Neuronal stem cell (in vitro differentiated cells): ENCODE data around the gene AGAP1.

Experiments
- DNase-seq: peaks from one replicate; pipeline ENCODE4 v3.0.0-alpha.2; 2013; ENCODE audit warnings: low spot score
- H2AFZ ChIP-seq: one replicate; pipeline ENCODE4 v1.6.1; 2013; ENCODE audit warnings: mild to moderate bottlenecking, low read length, inconsistent platforms
- H2AK5ac ChIP-seq: 2 replicates; pipeline ENCODE4 v1.6.1; 2013; ENCODE audit warnings: low read depth, mild to moderate bottlenecking, inconsistent platforms, low read length, moderate library complexity, mixed read lengths
- H2BK120ac ChIP-seq: 2 replicates; pipeline ENCODE4 v1.6.1; 2013; ENCODE audit warnings: low read depth, mild to moderate bottlenecking, inconsistent platforms, low read length, moderate library complexity, mixed read lengths
- H2BK12ac ChIP-seq: one replicate; pipeline ENCODE4 v1.6.1; 2013; ENCODE audit warnings: low read length, inconsistent platforms
- H2BK15ac ChIP-seq: 2 replicates; pipeline ENCODE4 v1.6.1; 2013; ENCODE audit warnings: mild to moderate bottlenecking, low read length, inconsistent platforms, mixed read lengths
- H2BK5ac ChIP-seq: one replicate; pipeline ENCODE4 v1.6.1; 2013; ENCODE audit warnings: inconsistent platforms, mild to moderate bottlenecking, low read length, moderate library complexity
- H3K14ac ChIP-seq: one replicate; pipeline ENCODE4 v1.6.1; 2013; ENCODE audit warnings: low read length, inconsistent platforms
- H3K18ac ChIP-seq: 2 replicates; pipeline ENCODE4 v1.6.1; 2013; ENCODE audit warnings: low read length, inconsistent platforms
- H3K23ac ChIP-seq: 2 replicates; pipeline ENCODE4 v1.6.1; 2013; ENCODE audit warnings: low read depth, mild to moderate bottlenecking, mixed read lengths, low read length, inconsistent platforms; ENCODE audit not compliant: poor library complexity
- H3K27ac ChIP-seq: replicated peaks from 3 replicates; pipeline ENCODE4 v1.5.1; 2013; ENCODE audit warnings: low read length, inconsistent platforms
- H3K27me3 ChIP-seq, 3 experiments: 2 replicates each; pipeline ENCODE4 v1.6.1; 2013; ENCODE audit warnings: low read length in 3 of 3, mild to moderate bottlenecking in 2 of 3, inconsistent platforms in 1 of 3, low read depth in 1 of 3, mixed read lengths in 1 of 3, moderate library complexity in 1 of 3; ENCODE audit not compliant: control insufficient read depth in 3 of 3, insufficient read depth in 3 of 3
- H3K36me3 ChIP-seq, 2 donors: replicated peaks in 1 of 2; 2 replicates each; pipeline ENCODE4 v1.6.1; 2013; ENCODE audit warnings: low read length in 2 of 2; ENCODE audit not compliant: control insufficient read depth in 2 of 2, insufficient read depth in 2 of 2
- H3K4ac ChIP-seq: 2 replicates; pipeline ENCODE4 v1.6.1; 2013; ENCODE audit warnings: inconsistent platforms, mild to moderate bottlenecking, low read length, moderate library complexity
- H3K4me1 ChIP-seq, 2 donors: 1 replicate in 1 of 2; 2 replicates in 1 of 2; pipeline ENCODE4 v1.6.1; 2013; ENCODE audit warnings: low read length in 2 of 2, low read depth in 1 of 2; ENCODE audit not compliant: control insufficient read depth in 2 of 2, insufficient read depth in 1 of 2
- H3K4me2 ChIP-seq: one replicate; pipeline ENCODE4 v1.6.1; 2013; ENCODE audit warnings: mild to moderate bottlenecking, low read length, inconsistent platforms; ENCODE audit not compliant: insufficient read depth, poor library complexity, severe bottlenecking
- H3K4me3 ChIP-seq, 2 donors: 2 replicates each; pipeline ENCODE4 v1.5.1; 2013; ENCODE audit warnings: low read length in 2 of 2, mild to moderate bottlenecking in 2 of 2, inconsistent platforms in 1 of 2, moderate library complexity in 1 of 2
- H3K79me1 ChIP-seq: one replicate; pipeline ENCODE4 v1.6.1; 2013; ENCODE audit warnings: low read depth, mild to moderate bottlenecking, inconsistent platforms, low read length, moderate library complexity
- H3K9ac ChIP-seq: one replicate; pipeline ENCODE4 v1.6.1; 2013; ENCODE audit warnings: mild to moderate bottlenecking, low read depth, low read length, inconsistent platforms; ENCODE audit not compliant: poor library complexity
- H3K9me3 ChIP-seq, 2 donors: replicated peaks in 1 of 2; 2 replicates each; pipeline versions ENCODE3 to v1.6.1; 2013; ENCODE audit warnings: low read length in 2 of 2, mild to moderate bottlenecking in 2 of 2, inconsistent platforms in 1 of 2, low read depth in 1 of 2, mixed read lengths in 1 of 2, moderate library complexity in 1 of 2; ENCODE audit not compliant: control insufficient read depth in 2 of 2, insufficient read depth in 1 of 2
- H4K8ac ChIP-seq: one replicate; pipeline ENCODE4 v1.6.1; 2013; ENCODE audit warnings: low read depth, mild to moderate bottlenecking, inconsistent platforms, low read length, moderate library complexity
- H4K91ac ChIP-seq: one replicate; pipeline ENCODE4 v1.6.1; 2013; ENCODE audit warnings: low read length, low read depth, mild to moderate bottlenecking, inconsistent platforms; ENCODE audit not compliant: poor library complexity
- WGBS, 2 donors: extraction: QIAGEN DNeasy Blood & Tissue Kit; methylation state at CpG; one replicate each; pipeline ENCODE4 v1.1.7; 2013; ENCODE audit warnings: missing lambda C conversion rate in 2 of 2, mixed read lengths in 1 of 2; ENCODE audit not compliant: insufficient read length in 2 of 2, insufficient replicate concordance in 1 of 2; ENCODE audit errors: extremely low coverage in 2 of 2; 5-methylcytosine and 5-hydroxymethylcytosine counted together

AGAP1 gene

GRCh38 chr2:236124182-236124893, 630.5 kb downstream of the AGAP1 start:
- no peaks in the 10 kb centered on the region for H3K9me3 ChIP-seq
- peaks cover 5 to 55% of the 10 kb centered on the region in 2 donors for H3K36me3 ChIP-seq
- no CpG with 5 or more reads among the region's 30 CpGs for WGBS, 2 donors
- H3K4me2 ChIP-seq: no peak overlapping the region
- H3K4me3 ChIP-seq: no peak overlapping the region
- no peak overlapping the region for H3K23ac ChIP-seq
- no peak overlapping the region for H3K27ac ChIP-seq
- peaks cover 0 to 8% of the 10 kb centered on the region in 2 donors for H3K4me1 ChIP-seq
- no peak overlapping the region for H2AFZ ChIP-seq
- peak overlapping the region; percentile 63 for H3K9ac ChIP-seq
- H2AK5ac ChIP-seq: no peak overlapping the region
- H3K27me3 ChIP-seq: no peaks in the 10 kb centered on the region
- no peak overlapping the region for H2BK120ac ChIP-seq
- no peak overlapping the region for H2BK15ac ChIP-seq
- no peak overlapping the region for H3K14ac ChIP-seq
- H3K4ac ChIP-seq: no peak overlapping the region
- DNase-seq: no peak
- H4K91ac ChIP-seq: no peak overlapping the region
- H2BK12ac ChIP-seq: no peak overlapping the region
- no peak overlapping the region for H4K8ac ChIP-seq
- H3K18ac ChIP-seq: no peak overlapping the region
- H3K79me1 ChIP-seq: no peaks in the 10 kb centered on the region
- no peak overlapping the region for H2BK5ac ChIP-seq

- no peak overlapping the region for H3K9ac ChIP-seq
- no peaks in the 10 kb centered on the region for H3K9me3 ChIP-seq
- H2BK120ac ChIP-seq: no peak overlapping the region
- peaks cover 0 to 8% of the 10 kb centered on the region in 2 donors for H3K4me1 ChIP-seq
- no peaks in the 10 kb centered on the region for H3K27me3 ChIP-seq
- H4K8ac ChIP-seq: no peak overlapping the region
- no peak overlapping the region for H4K91ac ChIP-seq
- no peak overlapping the region for H3K4me2 ChIP-seq
- no peak overlapping the region for H2BK15ac ChIP-seq
- no peak overlapping the region for H3K14ac ChIP-seq
- H3K18ac ChIP-seq: no peak overlapping the region
- no CpG with 5 or more reads among the region's 16 CpGs for WGBS, 2 donors
- no peak overlapping the region for H2AFZ ChIP-seq
- H2BK5ac ChIP-seq: no peak overlapping the region
- H2BK12ac ChIP-seq: no peak overlapping the region
- no peak overlapping the region for H3K27ac ChIP-seq
- no peak overlapping the region for H2AK5ac ChIP-seq
- no peaks in the 10 kb centered on the region for H3K79me1 ChIP-seq
- H3K23ac ChIP-seq: no peak overlapping the region
- DNase-seq: no peak
- peaks cover 5 to 55% of the 10 kb centered on the region in 2 donors for H3K36me3 ChIP-seq
- no peak overlapping the region for H3K4ac ChIP-seq
- H3K4me3 ChIP-seq: no peak overlapping the region
Observed at GRCh38 chr2:236125541-236125940, 631.7 kb downstream of the AGAP1 start.

- Histone ChIP-seq H3K4ac (no peak overlapping the region), H4K91ac (no peak overlapping the region), H4K8ac (no peak overlapping the region), H3K36me3 (peaks cover 5 to 50% of the 10 kb centered on the region in 2 donors), H3K79me1 (no peaks in the 10 kb centered on the region), H2BK5ac (no peak overlapping the region), H2BK12ac (no peak overlapping the region), H3K9me3 (no peaks in the 10 kb centered on the region), H3K23ac (no peak overlapping the region), H3K9ac (no peak overlapping the region), H3K27ac (no peak overlapping the region), H3K4me1 (peaks cover 0 to 5% of the 10 kb centered on the region in 2 donors), H2BK120ac (no peak overlapping the region), H3K4me3 (no peak overlapping the region), H3K4me2 (no peak overlapping the region), H2AFZ (no peak overlapping the region), H2BK15ac (no peak overlapping the region), H3K27me3 (no peaks in the 10 kb centered on the region), H3K14ac (no peak overlapping the region), H3K18ac (no peak overlapping the region), H2AK5ac (no peak overlapping the region)
- no peak for DNase-seq
- no CpG with 5 or more reads among the region's 11 CpGs for WGBS, 2 donors
Observed at GRCh38 chr2:236127010-236127409, 633.2 kb downstream of the AGAP1 start.

- Histone ChIP-seq H3K27me3 (no peaks in the 10 kb centered on the region), H3K36me3 (peaks cover 7 to 46% of the 10 kb centered on the region in 2 donors), H2AFZ (no peak overlapping the region), H3K9me3 (no peaks in the 10 kb centered on the region), H3K9ac (peak overlapping the region; percentile 65), H2BK5ac (no peak overlapping the region), H3K4me3 (no peak overlapping the region), H2BK15ac (no peak overlapping the region), H2BK12ac (no peak overlapping the region), H3K4me2 (no peak overlapping the region), H3K14ac (no peak overlapping the region), H3K23ac (peak overlapping the region; percentile 35), H2AK5ac (no peak overlapping the region), H3K79me1 (no peaks in the 10 kb centered on the region), H2BK120ac (no peak overlapping the region), H3K27ac (no peak overlapping the region), H3K18ac (peak overlapping the region; percentile 58), H4K91ac (no peak overlapping the region), H3K4ac (no peak overlapping the region), H3K4me1 (peaks cover 0 to 5% of the 10 kb centered on the region in 2 donors), H4K8ac (no peak overlapping the region)
- DNase-seq: no peak
- no CpG with 5 or more reads among the region's 17 CpGs for WGBS, 2 donors
Observed at GRCh38 chr2:236128321-236128720, 634.5 kb downstream of the AGAP1 start.
